Measurements from ENCODE around the gene CORO1C.

DNA sequence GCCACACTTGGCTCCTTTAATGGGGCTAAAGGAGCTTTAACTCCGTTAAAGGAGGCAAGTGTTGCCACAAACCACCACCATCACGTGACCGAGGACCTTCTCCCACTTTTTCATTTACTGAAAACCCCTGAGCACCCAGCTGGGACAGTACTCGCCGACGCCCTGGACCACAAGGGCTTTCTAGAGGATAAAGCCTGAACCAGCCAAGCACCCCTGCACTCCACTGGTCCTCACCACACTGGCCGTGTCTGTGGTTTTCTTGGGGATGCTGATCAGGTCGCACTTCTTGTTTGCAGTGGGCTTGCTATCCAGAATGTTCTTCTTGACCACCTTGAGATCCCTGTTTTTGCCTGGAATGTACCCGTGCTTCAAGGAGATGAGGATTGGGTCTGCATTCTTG, 82.9 kb downstream of the CORO1C start:
- TF ChIP-seq, protein P1, sequence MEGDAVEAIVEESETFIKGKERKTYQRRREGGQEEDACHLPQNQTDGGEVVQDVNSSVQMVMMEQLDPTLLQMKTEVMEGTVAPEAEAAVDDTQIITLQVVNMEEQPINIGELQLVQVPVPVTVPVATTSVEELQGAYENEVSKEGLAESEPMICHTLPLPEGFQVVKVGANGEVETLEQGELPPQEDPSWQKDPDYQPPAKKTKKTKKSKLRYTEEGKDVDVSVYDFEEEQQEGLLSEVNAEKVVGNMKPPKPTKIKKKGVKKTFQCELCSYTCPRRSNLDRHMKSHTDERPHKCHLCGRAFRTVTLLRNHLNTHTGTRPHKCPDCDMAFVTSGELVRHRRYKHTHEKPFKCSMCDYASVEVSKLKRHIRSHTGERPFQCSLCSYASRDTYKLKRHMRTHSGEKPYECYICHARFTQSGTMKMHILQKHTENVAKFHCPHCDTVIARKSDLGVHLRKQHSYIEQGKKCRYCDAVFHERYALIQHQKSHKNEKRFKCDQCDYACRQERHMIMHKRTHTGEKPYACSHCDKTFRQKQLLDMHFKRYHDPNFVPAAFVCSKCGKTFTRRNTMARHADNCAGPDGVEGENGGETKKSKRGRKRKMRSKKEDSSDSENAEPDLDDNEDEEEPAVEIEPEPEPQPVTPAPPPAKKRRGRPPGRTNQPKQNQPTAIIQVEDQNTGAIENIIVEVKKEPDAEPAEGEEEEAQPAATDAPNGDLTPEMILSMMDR (IDR thresholded peaks at IDR 0.05; ENCODE audit: borderline replicate concordance, extremely low read depth, low read length, poor library complexity, severe bottlenecking): no peak
- TF ChIP-seq EZH2 (IDR thresholded peaks at IDR 0.05; ENCODE audit: borderline replicate concordance, low read depth, low read length, severe bottlenecking): no peak

Measured in DND-41 (cell line).